Loucy (cell line): ENCODE results near the gene AHNAK2.

Experiments
- H2AFZ ChIP-seq: fragments of 200-600 bp; sonication (generic); 2 replicates; pipeline ENCODE4 v1.6.0; 2016; ENCODE audit warnings: antibody characterized with exemption, mild to moderate bottlenecking, low read length, moderate library complexity
- H3F3A ChIP-seq: fragments of 200-600 bp; 2 replicates; pipeline ENCODE4 v1.6.0; 2016; ENCODE audit warnings: antibody characterized with exemption, low read depth, mild to moderate bottlenecking
- H3K27me3 ChIP-seq: fragments of 200-600 bp; sonication (generic); 2 replicates; pipeline ENCODE4 v1.6.1; 2014; ENCODE audit warnings: low read length, mild to moderate bottlenecking; ENCODE audit not compliant: insufficient read depth, poor library complexity, severe bottlenecking
- H3K36me3 ChIP-seq: fragments of 200-600 bp; sonication (generic); 2 replicates; pipeline ENCODE4 v1.6.1; 2016; ENCODE audit warnings: low read length; ENCODE audit not compliant: insufficient read depth
- H3K4me1 ChIP-seq: fragments of 200-600 bp; sonication (generic); 2 replicates; pipeline ENCODE4 v1.5.1; 2014; ENCODE audit warnings: low read length, mild to moderate bottlenecking; ENCODE audit not compliant: insufficient read depth, poor library complexity, severe bottlenecking
- H3K4me2 ChIP-seq: fragments of 200-600 bp; sonication (generic); 2 replicates; pipeline ENCODE4 v1.6.0; 2014; ENCODE audit warnings: antibody characterized with exemption, low read length, low read depth, mild to moderate bottlenecking; ENCODE audit not compliant: poor library complexity, severe bottlenecking
- H3K4me3 ChIP-seq: fragments of 200-600 bp; sonication (generic); 2 replicates; pipeline ENCODE4 v1.5.1; 2014; ENCODE audit warnings: low read length, mild to moderate bottlenecking, mixed read lengths; ENCODE audit not compliant: poor library complexity, severe bottlenecking
- H3K79me2 ChIP-seq: fragments of 200-600 bp; sonication (generic); 2 replicates; pipeline ENCODE4 v1.6.1; 2014; ENCODE audit warnings: low read length; ENCODE audit not compliant: insufficient read depth
- H3K9ac ChIP-seq: fragments of 200-600 bp; sonication (generic); 2 replicates; pipeline ENCODE4 v1.6.0; 2014; ENCODE audit warnings: mild to moderate bottlenecking, low read depth, low read length, moderate library complexity; ENCODE audit not compliant: poor library complexity, severe bottlenecking
- H3K9me2 ChIP-seq: fragments of 200-600 bp; sonication (generic); replicated peaks from 2 replicates; pipeline ENCODE4 v1.6.1; 2016; ENCODE audit warnings: low read depth, low read length, mixed read lengths
- H3K9me3 ChIP-seq: fragments of 200-600 bp; sonication (generic); 2 replicates; pipeline ENCODE4 v1.6.1; 2014; ENCODE audit warnings: mild to moderate bottlenecking, antibody characterized with exemption, low read length, low read depth; ENCODE audit not compliant: insufficient read depth
- H4K20me1 ChIP-seq: fragments of 200-600 bp; sonication (generic); 2 replicates; pipeline ENCODE4 v1.6.0; 2014; ENCODE audit warnings: antibody characterized with exemption, low read length, mild to moderate bottlenecking; ENCODE audit not compliant: insufficient read depth, poor library complexity, severe bottlenecking
- EZH2phosphoT487 ChIP-seq: fragments of 200-600 bp; IDR thresholded peaks from 2 replicates; pipeline ENCODE4 v1.6.1; 2018; ENCODE audit warnings: antibody characterized with exemption, mild to moderate bottlenecking, moderate library complexity, borderline replicate concordance
- TF ChIP-seq, protein P1 (sequence below): fragments of 200-600 bp; sonication (generic); conservative IDR thresholded peaks from 2 replicates; pipeline ENCODE4 v1.5.1; 2014; ENCODE audit warnings: mild to moderate bottlenecking, antibody characterized with exemption, low read length

AHNAK2 gene

DNA sequence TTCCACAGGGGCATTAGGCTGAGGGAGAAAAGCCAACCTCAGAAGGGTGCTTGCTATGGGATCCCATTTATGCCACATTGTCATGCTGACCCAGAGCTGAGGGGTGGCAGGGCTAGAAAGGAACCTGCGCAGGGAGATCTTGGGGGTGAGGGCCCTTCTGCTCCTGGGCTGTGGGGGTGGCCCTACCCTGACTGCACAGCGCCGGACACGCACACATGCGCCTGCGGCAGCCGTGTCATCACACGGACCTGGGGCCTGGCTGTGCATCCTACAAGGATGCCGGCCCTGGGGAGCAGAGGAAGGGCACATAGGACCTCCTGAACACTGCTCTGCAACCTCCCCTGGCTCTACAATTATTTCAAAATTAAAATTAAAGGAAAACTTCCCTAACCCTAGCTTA, 35.9 kb upstream of the AHNAK2 start:
- no peaks in the 10 kb centered on the region for H3F3A ChIP-seq
- no peak overlapping the region for H2AFZ ChIP-seq
- H3K4me2 ChIP-seq, result peak overlapping the region; percentile 92
- TF ChIP-seq, protein P1, sequence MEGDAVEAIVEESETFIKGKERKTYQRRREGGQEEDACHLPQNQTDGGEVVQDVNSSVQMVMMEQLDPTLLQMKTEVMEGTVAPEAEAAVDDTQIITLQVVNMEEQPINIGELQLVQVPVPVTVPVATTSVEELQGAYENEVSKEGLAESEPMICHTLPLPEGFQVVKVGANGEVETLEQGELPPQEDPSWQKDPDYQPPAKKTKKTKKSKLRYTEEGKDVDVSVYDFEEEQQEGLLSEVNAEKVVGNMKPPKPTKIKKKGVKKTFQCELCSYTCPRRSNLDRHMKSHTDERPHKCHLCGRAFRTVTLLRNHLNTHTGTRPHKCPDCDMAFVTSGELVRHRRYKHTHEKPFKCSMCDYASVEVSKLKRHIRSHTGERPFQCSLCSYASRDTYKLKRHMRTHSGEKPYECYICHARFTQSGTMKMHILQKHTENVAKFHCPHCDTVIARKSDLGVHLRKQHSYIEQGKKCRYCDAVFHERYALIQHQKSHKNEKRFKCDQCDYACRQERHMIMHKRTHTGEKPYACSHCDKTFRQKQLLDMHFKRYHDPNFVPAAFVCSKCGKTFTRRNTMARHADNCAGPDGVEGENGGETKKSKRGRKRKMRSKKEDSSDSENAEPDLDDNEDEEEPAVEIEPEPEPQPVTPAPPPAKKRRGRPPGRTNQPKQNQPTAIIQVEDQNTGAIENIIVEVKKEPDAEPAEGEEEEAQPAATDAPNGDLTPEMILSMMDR, result no peak
- no peak for TF ChIP-seq EZH2phosphoT487
- no peaks in the 10 kb centered on the region for H3K27me3 ChIP-seq
- H3K9me2 ChIP-seq, result no peaks in the 10 kb centered on the region
- H3K79me2 ChIP-seq, result peaks cover 100% of the 10 kb centered on the region
- H3K4me3 ChIP-seq, result peak overlapping the region; percentile 100
- no peaks in the 10 kb centered on the region for H3K9me3 ChIP-seq
- H3K36me3 ChIP-seq, result peaks cover 42% of the 10 kb centered on the region
- H3K9ac ChIP-seq, result peak overlapping the region; percentile 100
- H4K20me1 ChIP-seq, result peaks cover 96% of the 10 kb centered on the region
- H3K4me1 ChIP-seq, result peaks cover 46% of the 10 kb centered on the region

DNA sequence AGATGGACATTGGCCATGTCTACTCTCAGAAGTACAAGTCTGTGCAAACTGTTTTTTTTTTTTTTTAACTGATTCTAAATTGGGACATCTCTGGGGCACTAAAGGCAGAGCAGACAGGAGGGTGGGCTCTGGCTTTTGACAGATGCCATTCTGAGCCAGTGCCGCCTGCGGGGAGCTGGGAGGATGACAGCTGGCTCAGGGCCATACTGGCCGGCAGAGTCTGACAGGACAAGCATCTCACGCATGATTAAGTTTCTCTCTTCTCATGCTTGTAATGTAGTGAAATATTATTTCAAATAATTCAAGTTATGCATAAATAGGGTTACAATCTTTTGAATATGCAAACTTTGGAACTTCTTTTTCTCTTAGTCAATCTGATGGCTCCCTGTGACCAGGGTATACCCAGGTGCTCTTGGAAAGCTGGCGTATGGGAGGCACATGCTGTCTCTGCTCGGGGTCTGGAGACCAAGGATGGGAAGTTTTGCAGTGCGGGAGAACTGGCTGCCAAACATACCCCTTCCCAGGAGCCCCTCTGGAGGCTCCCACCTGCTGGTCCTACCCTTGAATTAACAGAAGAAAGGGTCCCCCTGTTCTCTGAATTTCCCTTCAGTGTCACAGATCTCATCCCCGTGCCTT, 35.1 kb upstream of the AHNAK2 start:
- TF ChIP-seq, protein P1, result no peak
- TF ChIP-seq EZH2phosphoT487, result no peak
- H3K4me1 ChIP-seq, result peaks cover 39% of the 10 kb centered on the region
- H4K20me1 ChIP-seq, result peaks cover 92% of the 10 kb centered on the region
- H3K9me2 ChIP-seq, result no peaks in the 10 kb centered on the region
- H3K4me2 ChIP-seq, result peak overlapping the region; percentile 92
- H3K4me3 ChIP-seq, result peak overlapping the region; percentile 100
- H3K9me3 ChIP-seq, result no peaks in the 10 kb centered on the region
- H3K79me2 ChIP-seq, result peaks cover 96% of the 10 kb centered on the region
- no peaks in the 10 kb centered on the region for H3F3A ChIP-seq
- no peak overlapping the region for H2AFZ ChIP-seq
- H3K27me3 ChIP-seq, result no peaks in the 10 kb centered on the region
- no peak overlapping the region for H3K9ac ChIP-seq
- H3K36me3 ChIP-seq, result peaks cover 46% of the 10 kb centered on the region

DNA sequence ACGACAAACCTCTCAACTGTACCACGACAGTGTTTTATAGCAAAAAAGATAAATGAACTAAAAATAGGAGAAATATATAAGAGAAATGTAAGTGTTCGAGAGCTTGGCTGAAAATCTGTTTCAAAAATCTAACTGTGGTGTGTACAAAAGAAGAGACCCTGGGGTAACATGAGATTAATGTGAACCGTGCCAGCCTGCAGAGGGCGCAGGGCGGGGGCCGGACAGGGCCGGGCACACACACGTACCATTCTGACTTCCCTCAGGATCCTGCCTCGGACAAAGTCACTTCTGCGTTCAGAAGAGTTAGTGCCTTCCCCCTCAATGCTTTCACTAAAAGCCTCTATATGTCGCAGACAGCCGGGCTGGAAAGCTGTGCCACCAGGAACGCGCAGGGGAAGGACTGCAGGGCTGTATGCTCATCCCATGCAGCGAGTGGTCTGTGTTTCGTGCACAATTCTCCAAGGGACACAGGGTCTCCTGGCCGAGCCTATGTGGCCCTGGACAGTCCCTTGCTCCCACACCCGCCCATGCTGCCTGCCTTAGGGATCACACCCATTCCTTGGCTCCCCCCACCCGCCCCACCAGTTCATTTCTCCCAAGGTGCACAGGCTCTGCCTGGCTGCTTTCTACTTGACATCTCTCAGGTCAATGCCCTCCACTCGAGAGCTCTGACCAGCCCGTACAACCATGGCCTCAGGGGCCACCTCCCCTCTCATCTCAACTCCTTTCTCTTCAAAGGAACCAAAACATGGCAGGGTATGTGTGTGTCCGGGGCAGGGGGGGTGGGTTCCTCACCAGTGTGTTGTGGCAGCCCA, 34.2 kb upstream of the AHNAK2 start:
- H3K9me3 ChIP-seq, result no peaks in the 10 kb centered on the region
- no peaks in the 10 kb centered on the region for H3F3A ChIP-seq
- peaks cover 96% of the 10 kb centered on the region for H3K79me2 ChIP-seq
- H3K27me3 ChIP-seq, result no peaks in the 10 kb centered on the region
- no peak overlapping the region for H3K4me3 ChIP-seq
- peaks cover 91% of the 10 kb centered on the region for H4K20me1 ChIP-seq
- peaks cover 33% of the 10 kb centered on the region for H3K4me1 ChIP-seq
- no peak overlapping the region for H2AFZ ChIP-seq
- no peak overlapping the region for H3K9ac ChIP-seq
- peaks cover 55% of the 10 kb centered on the region for H3K36me3 ChIP-seq
- no peak overlapping the region for H3K4me2 ChIP-seq
- no peak for TF ChIP-seq EZH2phosphoT487
- TF ChIP-seq, protein P1, result peak; percentile 58
- H3K9me2 ChIP-seq, result no peaks in the 10 kb centered on the region
